Right renal pelvis (tissue), 4 donors: ENCODE results near the gene KDM2B. TPM values are rescaled to one million over a fixed set of nuclear protein-coding genes. Genes with fewer than 3 reads are reported as not detected.

Source experiments
- DNase-seq, 4 donors: peaks; one replicate each; pipeline ENCODE4 v3.0.0-alpha.2; 2013; ENCODE audit warnings: low read depth in 4 of 4, low spot score in 3 of 4, missing footprints in 1 of 4
- polyA plus RNA-seq, 4 donors: library from polyadenylated mRNA; unstranded; fragments of 120-200 nt; gene quantifications; one replicate each; pipeline ENCODE4 v1.2.1, GENCODE V29; 2013; ENCODE audit not compliant: insufficient read length in 4 of 4

The KDM2B gene
- polyA plus RNA-seq, 4 donors = 71.5 to 75.8 (median 74.1) TPM

- DNase-seq = no peak
Measured at GRCh38 chr12:121532503-121533393, 48.1 kb downstream of the KDM2B start.

GRCh38 chr12:121531356-121531750, 49.5 kb downstream of the KDM2B start:
- no peak for DNase-seq

DNA sequence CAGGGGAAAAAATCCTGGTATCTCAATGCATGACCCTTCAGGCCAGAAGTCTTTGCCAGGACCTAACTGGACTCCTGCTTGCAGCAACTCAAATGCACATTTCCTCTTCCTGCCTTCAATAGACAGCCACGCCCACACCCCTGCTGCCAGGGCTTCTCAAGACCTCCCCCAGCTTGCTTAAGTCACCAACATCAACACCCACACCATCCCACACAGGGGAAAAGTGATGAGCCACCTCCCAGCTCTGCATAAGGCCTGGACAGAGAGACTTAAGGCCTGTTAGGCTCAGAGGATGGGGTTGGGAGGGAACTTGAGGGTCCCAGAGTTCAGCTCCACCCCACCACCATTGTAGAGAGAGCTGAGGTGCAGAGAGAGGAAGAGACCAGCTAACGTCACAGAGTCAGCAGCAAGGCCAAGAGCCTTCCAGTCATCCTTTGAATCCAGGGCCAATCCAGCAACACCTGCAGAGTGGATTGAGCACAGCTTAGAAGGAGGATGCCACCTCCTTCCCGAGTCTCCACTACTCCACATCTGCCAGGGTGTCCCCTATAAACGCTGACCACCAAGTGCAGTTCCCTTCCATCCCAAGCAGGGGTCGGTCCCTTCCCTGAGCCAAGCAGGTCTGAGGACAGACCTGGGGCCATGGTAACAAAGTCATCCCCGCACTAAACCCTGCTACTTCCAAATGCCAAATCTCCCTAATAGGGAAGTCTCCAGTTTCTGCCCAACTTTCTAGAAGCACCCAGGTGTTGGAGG, 50.0 kb downstream of the KDM2B start:
- no peak for DNase-seq

DNA sequence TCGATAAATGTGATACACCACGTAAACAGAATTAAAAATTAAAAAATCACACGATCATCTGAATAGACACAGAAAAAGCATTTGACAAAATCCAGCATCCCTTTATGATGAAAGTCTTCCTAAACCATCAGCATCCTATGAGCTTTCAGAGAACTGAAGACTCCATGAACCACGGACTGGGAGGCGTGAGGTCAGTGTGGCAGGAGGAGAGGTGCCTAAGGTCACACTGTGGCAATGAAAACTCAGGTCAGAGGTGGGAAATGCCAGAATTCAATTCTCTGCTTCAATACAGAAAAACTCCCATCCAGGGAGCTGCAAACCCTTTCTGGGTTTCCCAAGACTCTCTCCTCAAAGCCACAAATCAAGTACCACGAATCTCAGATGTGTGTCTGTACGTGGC, 51.6 kb downstream of the KDM2B start:
- DNase-seq = no peak

- DNase-seq = no peak
Measured at GRCh38 chr12:121525411-121525810, 55.4 kb downstream of the KDM2B start.

DNA sequence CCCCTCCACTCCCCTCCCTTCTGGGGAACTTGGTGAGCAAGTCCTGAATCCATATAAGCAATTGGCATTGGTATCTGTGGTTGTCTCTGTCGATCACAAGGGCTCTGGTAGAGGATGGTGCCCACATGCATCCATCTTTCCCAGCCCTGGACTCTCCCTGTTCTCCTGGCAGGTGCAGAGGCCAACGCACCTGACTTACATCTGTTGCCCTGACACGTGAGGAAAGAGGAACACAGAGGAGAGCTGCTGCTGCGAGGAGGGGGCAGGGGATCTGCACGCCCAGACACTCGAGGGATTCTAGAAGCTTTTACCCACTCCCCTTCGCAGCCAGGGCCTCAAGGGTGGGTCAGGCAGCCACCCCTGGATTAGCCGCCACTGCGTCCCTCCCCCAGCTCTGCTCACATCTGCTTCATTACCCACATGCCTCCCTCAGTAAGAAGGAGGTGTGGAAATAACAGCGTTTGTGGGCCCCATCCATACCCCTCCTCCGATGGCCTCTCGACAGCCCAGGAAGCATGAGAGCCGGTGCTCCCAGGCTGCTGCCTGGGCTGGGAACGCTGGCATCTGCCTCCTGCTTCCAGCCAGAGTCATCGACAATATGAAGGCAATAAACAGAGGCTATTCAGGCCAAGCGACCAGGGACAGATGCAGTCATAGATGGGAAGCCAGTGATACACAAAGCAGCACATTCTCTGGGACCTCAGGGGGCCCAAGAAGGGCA, 56.5 kb downstream of the KDM2B start:
- DNase-seq = no peak

DNA sequence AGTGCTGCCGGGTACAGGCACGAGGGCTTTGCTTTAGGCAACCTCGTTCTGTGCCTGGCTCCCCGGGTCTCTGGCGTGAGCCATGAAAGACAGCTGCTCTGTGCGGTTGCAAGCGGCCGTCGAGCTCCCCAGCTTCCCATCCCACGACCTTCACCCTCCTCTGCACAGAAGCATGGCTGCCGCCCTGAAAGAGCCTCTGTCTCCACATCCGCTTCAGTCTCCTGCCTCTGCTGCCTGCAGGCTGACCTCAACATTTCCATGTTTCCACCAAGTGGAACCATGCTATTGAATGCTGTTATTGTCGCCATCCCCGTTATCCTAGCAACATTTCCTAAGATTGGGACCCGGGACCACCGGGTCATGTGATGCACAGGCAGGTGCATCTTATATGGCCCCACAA, 57.1 kb downstream of the KDM2B start:
- DNase-seq = no peak

GRCh38 chr12:121522971-121523370, 57.9 kb downstream of the KDM2B start:
- no peak for DNase-seq

DNA sequence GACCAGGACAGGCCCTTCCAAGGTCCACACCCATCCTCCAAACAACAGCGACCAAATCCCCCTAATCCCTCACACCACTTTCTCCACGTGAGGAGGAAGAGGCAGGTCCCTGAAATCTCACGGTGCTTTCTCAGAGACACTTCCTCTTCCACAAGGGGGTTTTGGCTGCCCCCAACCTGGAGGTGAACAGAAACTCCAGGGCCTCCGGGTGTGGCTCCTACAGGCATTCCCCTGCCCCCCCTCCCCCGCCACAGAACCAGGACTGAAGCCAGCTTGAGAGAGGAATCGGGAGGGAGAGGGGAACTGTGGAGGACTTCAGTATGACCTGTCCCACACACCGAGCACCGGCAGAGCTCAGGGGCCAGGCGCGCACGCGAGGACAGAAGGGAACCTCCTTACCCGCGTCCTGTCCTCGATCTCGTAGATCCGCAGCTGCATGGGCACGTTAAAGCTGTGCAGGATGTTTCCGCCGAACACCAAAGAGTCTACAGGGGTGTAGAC, 60.2 kb downstream of the KDM2B start:
- no peak for DNase-seq

DNA sequence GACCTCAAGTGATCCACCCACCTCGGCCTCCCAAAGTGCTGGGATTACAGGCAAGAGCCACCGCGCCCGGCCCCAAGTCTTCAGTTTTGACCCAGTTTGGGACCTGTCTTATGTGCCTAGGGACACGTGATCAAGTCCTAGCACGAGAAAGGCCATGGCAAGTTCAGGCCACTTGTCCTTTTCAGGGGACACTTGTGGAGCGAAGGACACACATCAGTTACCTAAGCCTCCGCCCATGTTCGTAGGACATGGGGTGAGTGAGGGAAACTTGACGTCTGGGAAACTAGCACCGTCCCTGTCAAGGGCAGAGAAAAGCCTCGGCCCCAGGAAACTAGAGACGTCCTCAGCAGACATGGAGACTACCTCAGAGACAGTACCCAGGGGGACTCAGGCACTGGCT, 60.7 kb downstream of the KDM2B start:
- DNase-seq = no peak

- no peak for DNase-seq
Measured at GRCh38 chr12:121519227-121519626, 61.6 kb downstream of the KDM2B start.

GRCh38 chr12:121518656-121519055, 62.2 kb downstream of the KDM2B start:
- DNase-seq = no peak

GRCh38 chr12:121516437-121517011, 64.3 kb downstream of the KDM2B start:
- DNase-seq = no peak

DNA sequence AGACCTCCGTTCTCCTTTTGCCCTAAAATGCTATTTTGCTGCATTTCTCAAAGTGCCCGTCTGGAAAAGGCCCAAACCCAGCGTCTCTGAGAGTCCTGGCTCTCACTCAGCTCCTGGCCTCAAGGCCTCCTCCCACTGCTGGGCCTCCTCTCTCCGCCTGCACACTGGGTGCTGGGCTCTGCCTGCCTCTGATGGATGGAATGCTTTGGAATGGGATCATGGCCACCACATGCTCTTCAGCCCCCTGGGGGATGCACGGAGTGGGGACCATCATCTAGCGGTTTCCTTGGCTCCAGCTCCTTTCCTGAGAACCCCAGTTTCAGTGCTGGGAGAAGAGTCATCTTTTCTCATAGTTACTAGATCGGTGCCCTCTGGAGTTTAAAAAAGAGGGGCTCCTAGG, 65.2 kb downstream of the KDM2B start:
- DNase-seq = no peak

DNA sequence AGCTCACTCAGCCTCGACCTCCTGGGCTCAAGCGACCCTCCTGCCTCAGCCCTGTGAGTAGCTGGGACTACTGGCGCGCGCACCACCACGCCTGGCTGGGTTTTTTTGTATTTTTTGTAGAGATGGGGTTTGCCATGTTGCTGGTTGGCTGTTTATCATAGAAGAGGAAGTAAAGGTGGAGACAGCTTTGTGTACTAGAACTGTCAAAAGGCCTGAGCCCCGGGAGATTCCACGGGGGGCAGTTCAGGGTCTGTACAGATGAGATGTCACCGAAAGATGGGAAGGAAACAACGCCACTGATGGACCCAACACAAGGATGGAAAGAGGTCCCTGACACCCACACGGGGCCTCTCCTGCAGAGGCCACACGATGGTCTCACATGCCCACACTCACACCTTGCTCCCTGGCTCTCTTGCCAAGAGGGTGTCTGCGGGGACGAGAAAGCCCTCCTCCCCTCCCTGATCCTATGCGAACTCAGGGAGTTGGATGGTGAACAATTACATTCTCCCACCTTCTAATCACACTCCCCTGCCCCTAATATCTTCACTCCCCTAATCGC, 66.6 kb downstream of the KDM2B start:
- no peak for DNase-seq

DNA sequence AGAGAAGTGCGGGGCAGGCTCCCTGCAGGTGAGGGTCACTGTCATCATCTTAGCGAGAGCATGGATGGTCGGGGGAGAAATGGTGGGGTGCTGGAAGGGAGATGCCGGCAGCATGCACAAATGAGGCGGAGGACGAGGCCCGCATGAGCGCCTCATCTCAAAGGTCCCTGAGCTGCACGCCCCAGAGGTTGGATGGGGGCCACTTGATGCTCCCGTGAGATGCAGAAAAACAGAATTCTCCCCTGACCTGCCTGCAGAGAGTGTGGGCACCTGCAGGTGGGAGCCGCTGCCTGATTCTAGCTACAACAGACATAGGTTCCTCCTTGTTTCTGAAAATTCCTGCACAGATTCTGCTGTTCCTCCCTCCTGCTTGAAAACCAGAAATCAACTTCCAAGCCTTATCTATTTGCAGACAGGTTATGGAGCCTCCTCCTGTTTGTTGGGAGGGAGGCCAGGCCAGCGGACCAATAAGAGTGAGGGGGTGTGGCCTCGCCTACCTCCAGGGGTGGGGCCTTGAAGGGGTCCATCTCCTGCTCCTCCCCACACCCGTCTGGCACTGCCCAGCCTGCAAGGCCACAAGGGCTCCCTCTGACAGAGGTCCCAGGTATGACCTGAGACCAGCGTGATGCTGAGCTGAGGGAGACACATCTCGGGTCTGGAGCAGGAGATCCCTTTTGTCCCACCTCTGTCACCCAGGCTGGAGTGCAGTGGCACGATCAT, 67.2 kb downstream of the KDM2B start:
- DNase-seq = no peak

DNA sequence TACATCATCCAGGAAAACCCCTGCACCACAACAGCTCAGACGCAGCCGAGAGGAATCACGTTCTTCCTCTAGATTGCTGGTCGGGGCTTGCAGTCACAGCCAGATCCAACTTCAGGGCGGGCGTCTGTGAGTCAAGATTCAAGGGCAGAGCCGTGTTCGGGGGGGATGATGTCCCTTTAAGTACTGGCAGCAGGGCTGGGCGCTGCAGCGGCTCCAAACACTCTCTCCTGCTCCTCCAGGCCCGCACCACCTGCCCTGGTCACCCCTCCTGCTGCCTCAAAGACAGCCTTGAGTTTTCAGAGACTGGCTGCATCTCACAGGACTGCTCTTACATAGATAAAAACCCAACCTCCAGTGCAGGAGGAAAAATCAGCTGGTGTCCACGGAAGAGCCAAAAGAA, 68.3 kb downstream of the KDM2B start:
- no peak for DNase-seq

- DNase-seq = no peak
Measured at GRCh38 chr12:121511916-121512315, 68.9 kb downstream of the KDM2B start.

DNA sequence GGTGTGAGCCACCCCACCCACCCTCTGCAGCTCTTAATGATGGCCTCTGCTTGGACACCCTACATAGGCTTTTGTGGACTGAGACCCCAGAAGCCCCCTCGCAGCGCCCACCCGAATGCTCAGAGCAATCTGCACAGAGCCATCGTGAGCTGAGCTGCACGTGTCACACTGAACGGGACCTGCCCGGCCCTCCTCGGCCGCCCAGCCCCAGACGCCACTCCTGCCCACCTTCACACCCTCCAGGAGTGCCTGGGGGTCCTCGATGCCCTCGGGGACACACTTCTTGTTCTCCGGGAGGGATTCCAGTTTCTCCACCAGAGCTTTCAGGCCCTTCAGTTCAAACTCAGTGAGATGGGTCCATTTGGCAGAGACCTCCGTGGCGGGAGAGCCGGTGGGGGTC, 71.5 kb downstream of the KDM2B start:
- DNase-seq = no peak

DNA sequence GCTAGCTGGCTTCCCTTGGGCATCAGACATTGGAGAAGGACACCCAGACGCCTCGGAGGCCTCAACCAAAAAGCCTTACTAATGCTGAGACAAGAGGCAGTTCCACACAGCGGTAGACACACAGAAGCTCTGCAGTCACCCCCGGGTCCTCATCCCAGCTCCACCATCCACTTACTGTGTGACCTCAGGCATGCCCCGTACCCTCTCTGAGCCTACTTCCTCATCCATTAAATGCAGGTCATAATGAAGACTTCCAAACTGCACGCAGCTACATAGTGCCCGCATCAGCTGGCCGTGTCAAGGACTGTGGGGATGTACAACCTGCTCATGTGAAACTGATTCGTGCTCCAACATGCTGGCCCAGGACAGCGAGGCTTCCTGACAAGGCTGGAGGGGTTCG, 72.3 kb downstream of the KDM2B start:
- DNase-seq = no peak
